HFF-Myc (cell line): Measurements from ENCODE around the gene SUSD6.

Experiments
- DNase-seq: peaks from one replicate; pipeline ENCODE4 v3.0.0-alpha.2; 2011; ENCODE audit warnings: low read depth; ENCODE audit errors: extremely low read depth
- H3K4me3 ChIP-seq: replicated peaks from 2 replicates; pipeline ENCODE4 v1.5.1; 2011; ENCODE audit warnings: low read depth, mild to moderate bottlenecking, control low read depth, low read length
- TF ChIP-seq, protein P1 (sequence below): IDR thresholded peaks from 2 replicates; pipeline ENCODE4 v1.5.1; 2012; ENCODE audit warnings: mild to moderate bottlenecking, low read depth, low read length, control low read depth; ENCODE audit errors: missing control alignments

The SUSD6 gene

GRCh38 chr14:69572030-69572840 is 39.2 kb upstream of the SUSD6 start:
- no peak for DNase-seq
- TF ChIP-seq, protein P1, sequence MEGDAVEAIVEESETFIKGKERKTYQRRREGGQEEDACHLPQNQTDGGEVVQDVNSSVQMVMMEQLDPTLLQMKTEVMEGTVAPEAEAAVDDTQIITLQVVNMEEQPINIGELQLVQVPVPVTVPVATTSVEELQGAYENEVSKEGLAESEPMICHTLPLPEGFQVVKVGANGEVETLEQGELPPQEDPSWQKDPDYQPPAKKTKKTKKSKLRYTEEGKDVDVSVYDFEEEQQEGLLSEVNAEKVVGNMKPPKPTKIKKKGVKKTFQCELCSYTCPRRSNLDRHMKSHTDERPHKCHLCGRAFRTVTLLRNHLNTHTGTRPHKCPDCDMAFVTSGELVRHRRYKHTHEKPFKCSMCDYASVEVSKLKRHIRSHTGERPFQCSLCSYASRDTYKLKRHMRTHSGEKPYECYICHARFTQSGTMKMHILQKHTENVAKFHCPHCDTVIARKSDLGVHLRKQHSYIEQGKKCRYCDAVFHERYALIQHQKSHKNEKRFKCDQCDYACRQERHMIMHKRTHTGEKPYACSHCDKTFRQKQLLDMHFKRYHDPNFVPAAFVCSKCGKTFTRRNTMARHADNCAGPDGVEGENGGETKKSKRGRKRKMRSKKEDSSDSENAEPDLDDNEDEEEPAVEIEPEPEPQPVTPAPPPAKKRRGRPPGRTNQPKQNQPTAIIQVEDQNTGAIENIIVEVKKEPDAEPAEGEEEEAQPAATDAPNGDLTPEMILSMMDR, result no peak
- no peak overlapping the region for H3K4me3 ChIP-seq

GRCh38 chr14:69572841-69573135 is 38.6 kb upstream of the SUSD6 start:
- no peak for DNase-seq
- TF ChIP-seq, protein P1, result no peak
- H3K4me3 ChIP-seq, result no peak overlapping the region

GRCh38 chr14:69573205-69573830 is 38.1 kb upstream of the SUSD6 start:
- H3K4me3 ChIP-seq, result no peak overlapping the region
- TF ChIP-seq, protein P1, result no peak
- no peak for DNase-seq

GRCh38 chr14:69573831-69574262 is 37.5 kb upstream of the SUSD6 start:
- no peak overlapping the region for H3K4me3 ChIP-seq
- TF ChIP-seq, protein P1, result no peak
- DNase-seq, result no peak

DNA sequence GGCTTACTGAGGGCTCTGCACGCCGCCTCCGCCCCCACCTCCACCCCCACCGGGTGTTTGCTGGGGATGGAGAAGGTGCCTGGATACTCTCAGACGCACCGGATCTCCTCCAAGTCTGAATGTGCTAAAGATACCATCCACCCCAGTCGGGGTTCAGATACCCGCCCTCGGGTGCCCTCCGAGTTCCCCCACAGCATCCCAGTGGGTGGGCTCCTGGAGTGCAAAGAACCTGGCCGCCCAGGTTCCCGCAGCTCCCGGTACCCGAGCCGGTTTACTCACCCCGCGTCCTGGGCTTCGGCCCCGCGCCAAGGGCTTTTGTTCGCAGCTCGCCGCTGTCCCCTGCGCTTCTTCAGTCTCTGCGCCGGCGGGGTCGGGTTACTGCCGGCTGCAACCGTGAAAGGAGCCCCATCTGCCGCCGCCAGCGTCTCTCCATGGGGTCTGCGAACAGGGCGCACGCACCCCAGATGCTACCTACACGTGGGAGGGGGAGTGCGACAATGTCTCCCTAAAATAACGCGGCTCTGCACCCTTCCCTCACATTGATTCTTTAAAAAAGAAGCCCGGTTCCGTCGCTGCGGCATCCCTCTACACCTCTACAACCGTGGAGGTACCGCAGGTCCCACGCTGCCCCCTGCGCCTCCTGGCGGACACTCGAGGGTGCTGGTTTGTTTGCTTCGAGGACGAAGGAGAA is 37.0 kb upstream of the SUSD6 start, which contains the start of gene CCDC177:
TSS of gene CCDC177 (minus strand) at position 609 of the 691 bp plus-strand sequence. CDS start 1,249 bp downstream, outside the sequence.
- TF ChIP-seq, protein P1, result peak; percentile 98
- no peak for DNase-seq
- no peak within 1 kb of the TSS for H3K4me3 ChIP-seq

GRCh38 chr14:69574954-69575295 is 36.5 kb upstream of the SUSD6 start:
- TF ChIP-seq, protein P1, result no peak
- H3K4me3 ChIP-seq, result no peak overlapping the region
- no peak for DNase-seq
